SK-N-SH treated with all-trans-retinoic acid at 6 μM for 48 hours (cell line): Measurements from ENCODE around the gene ALG3.

ENCODE experiments used
- ARNTL ChIP-seq: fragments of 450-650 bp; formaldehyde crosslinking; IDR thresholded peaks from 2 replicates; pipeline ENCODE4 v1.5.0; 2020; ENCODE audit warnings: low read depth, mild to moderate bottlenecking, moderate library complexity, borderline replicate concordance
- GLIS3 ChIP-seq: fragments of 250-450 bp; sonication (Bioruptor Pico); IDR thresholded peaks from 2 replicates; pipeline ENCODE4 v1.5.0; 2020; ENCODE audit warnings: mild to moderate bottlenecking, moderate library complexity
- OSR1 ChIP-seq: fragments of 250-450 bp; sonication (Bioruptor Pico); IDR thresholded peaks from 2 replicates; pipeline ENCODE4 v1.8.0; 2022; ENCODE audit warnings: moderate library complexity, mild to moderate bottlenecking, inconsistent platforms
- PPARA ChIP-seq: fragments of 250-450 bp; sonication (Bioruptor Pico); IDR thresholded peaks from 2 replicates; pipeline ENCODE4 v1.5.0; 2020; ENCODE audit warnings: mild to moderate bottlenecking, borderline replicate concordance
- RARB ChIP-seq: fragments of 250-450 bp; sonication (Bioruptor Pico); IDR thresholded peaks from 2 replicates; pipeline ENCODE4 v1.8.0; 2021; ENCODE audit warnings: mild to moderate bottlenecking, moderate library complexity
- SNAI2 ChIP-seq: fragments of 250-450 bp; sonication (Bioruptor Pico); IDR thresholded peaks from 2 replicates; pipeline ENCODE4 v1.5.0; 2020; ENCODE audit warnings: mild to moderate bottlenecking, moderate library complexity
- TCF4 ChIP-seq: fragments of 250-450 bp; sonication (Bioruptor Pico); IDR thresholded peaks from 2 replicates; pipeline ENCODE4 v1.8.0; 2021; ENCODE audit warnings: mild to moderate bottlenecking, moderate library complexity, borderline replicate concordance
- ZC3H10 ChIP-seq: fragments of 250-450 bp; sonication (Bioruptor Pico); IDR thresholded peaks from 2 replicates; pipeline ENCODE4 v1.5.1; 2021; ENCODE audit warnings: mild to moderate bottlenecking, moderate library complexity
- ZFP3 ChIP-seq: fragments of 250-450 bp; sonication (Bioruptor Pico); IDR thresholded peaks from 2 replicates; pipeline ENCODE4 v1.5.0; 2020; ENCODE audit warnings: mild to moderate bottlenecking, moderate library complexity
- ZNF8 ChIP-seq: fragments of 450-650 bp; formaldehyde crosslinking; IDR thresholded peaks from 2 replicates; pipeline ENCODE4 v1.5.0; 2020; ENCODE audit warnings: mild to moderate bottlenecking, moderate library complexity
- TF ChIP-seq, protein P1 (sequence below): fragments of 250-450 bp; sonication (Bioruptor Pico); IDR thresholded peaks from 2 replicates; pipeline ENCODE4 v1.8.0; 2020; ENCODE audit warnings: mild to moderate bottlenecking, moderate library complexity, borderline replicate concordance
- TF ChIP-seq, protein P2 (sequence below): fragments of 250-450 bp; sonication (Bioruptor Pico); IDR thresholded peaks from 2 replicates; pipeline ENCODE4 v1.5.1; 2020; ENCODE audit warnings: low read depth, mild to moderate bottlenecking, moderate library complexity
- TF ChIP-seq, protein P3 (sequence below): fragments of 250-450 bp; sonication (Bioruptor Pico); IDR thresholded peaks from 2 replicates; pipeline ENCODE4 v1.5.1; 2021; ENCODE audit warnings: mild to moderate bottlenecking, moderate library complexity
- TF ChIP-seq, protein P4 (sequence below): fragments of 250-450 bp; sonication (Bioruptor Pico); IDR thresholded peaks from 2 replicates; pipeline ENCODE4 v1.8.0; 2021; ENCODE audit warnings: low read depth, mild to moderate bottlenecking, moderate library complexity, borderline replicate concordance

DNA sequence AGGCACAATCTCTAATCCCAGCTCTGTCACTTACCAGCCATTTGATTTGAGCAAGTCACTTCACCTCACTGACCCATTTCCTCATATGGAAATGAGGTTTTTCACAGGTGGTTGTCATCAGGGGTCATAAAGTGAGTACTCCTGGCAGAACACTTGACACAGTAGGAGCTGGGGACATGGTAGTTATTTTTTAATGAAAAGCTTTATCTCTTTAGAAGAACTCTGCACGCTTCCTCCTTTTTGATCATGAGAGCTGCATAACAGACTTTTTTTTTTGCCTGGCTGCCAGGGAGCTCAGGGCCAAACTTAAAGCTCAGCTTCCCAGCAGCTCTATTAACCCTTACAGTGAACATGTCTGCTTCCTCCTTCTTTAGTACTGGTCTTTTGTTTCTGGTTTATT is 11.0 kb downstream of the ALG3 start:
- no peak for TF ChIP-seq ZNF8 (CRISPR knock-in tag)
- TF ChIP-seq, protein P1, sequence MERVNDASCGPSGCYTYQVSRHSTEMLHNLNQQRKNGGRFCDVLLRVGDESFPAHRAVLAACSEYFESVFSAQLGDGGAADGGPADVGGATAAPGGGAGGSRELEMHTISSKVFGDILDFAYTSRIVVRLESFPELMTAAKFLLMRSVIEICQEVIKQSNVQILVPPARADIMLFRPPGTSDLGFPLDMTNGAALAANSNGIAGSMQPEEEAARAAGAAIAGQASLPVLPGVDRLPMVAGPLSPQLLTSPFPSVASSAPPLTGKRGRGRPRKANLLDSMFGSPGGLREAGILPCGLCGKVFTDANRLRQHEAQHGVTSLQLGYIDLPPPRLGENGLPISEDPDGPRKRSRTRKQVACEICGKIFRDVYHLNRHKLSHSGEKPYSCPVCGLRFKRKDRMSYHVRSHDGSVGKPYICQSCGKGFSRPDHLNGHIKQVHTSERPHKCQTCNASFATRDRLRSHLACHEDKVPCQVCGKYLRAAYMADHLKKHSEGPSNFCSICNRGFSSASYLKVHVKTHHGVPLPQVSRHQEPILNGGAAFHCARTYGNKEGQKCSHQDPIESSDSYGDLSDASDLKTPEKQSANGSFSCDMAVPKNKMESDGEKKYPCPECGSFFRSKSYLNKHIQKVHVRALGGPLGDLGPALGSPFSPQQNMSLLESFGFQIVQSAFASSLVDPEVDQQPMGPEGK (CRISPR knock-in tag), result no peak
- TF ChIP-seq RARB (CRISPR knock-in tag), result no peak
- no peak for TF ChIP-seq ZFP3 (CRISPR knock-in tag)
- TF ChIP-seq, protein P2, sequence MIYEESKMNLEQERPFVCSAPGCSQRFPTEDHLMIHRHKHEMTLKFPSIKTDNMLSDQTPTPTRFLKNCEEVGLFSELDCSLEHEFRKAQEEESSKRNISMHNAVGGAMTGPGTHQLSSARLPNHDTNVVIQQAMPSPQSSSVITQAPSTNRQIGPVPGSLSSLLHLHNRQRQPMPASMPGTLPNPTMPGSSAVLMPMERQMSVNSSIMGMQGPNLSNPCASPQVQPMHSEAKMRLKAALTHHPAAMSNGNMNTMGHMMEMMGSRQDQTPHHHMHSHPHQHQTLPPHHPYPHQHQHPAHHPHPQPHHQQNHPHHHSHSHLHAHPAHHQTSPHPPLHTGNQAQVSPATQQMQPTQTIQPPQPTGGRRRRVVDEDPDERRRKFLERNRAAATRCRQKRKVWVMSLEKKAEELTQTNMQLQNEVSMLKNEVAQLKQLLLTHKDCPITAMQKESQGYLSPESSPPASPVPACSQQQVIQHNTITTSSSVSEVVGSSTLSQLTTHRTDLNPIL (CRISPR knock-in tag), result no peak
- TF ChIP-seq, protein P3, sequence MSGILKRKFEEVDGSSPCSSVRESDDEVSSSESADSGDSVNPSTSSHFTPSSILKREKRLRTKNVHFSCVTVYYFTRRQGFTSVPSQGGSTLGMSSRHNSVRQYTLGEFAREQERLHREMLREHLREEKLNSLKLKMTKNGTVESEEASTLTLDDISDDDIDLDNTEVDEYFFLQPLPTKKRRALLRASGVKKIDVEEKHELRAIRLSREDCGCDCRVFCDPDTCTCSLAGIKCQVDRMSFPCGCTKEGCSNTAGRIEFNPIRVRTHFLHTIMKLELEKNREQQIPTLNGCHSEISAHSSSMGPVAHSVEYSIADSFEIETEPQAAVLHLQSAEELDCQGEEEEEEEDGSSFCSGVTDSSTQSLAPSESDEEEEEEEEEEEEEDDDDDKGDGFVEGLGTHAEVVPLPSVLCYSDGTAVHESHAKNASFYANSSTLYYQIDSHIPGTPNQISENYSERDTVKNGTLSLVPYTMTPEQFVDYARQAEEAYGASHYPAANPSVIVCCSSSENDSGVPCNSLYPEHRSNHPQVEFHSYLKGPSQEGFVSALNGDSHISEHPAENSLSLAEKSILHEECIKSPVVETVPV (CRISPR knock-in tag), result no peak
- TF ChIP-seq SNAI2 (CRISPR knock-in tag), result no peak
- TF ChIP-seq ARNTL, result no peak
- TF ChIP-seq TCF4, result no peak
- TF ChIP-seq OSR1 (CRISPR knock-in tag), result no peak
- TF ChIP-seq GLIS3 (CRISPR knock-in tag), result no peak
- TF ChIP-seq ZC3H10 (CRISPR knock-in tag), result no peak
- TF ChIP-seq PPARA (CRISPR knock-in tag), result no peak
- TF ChIP-seq, protein P4, sequence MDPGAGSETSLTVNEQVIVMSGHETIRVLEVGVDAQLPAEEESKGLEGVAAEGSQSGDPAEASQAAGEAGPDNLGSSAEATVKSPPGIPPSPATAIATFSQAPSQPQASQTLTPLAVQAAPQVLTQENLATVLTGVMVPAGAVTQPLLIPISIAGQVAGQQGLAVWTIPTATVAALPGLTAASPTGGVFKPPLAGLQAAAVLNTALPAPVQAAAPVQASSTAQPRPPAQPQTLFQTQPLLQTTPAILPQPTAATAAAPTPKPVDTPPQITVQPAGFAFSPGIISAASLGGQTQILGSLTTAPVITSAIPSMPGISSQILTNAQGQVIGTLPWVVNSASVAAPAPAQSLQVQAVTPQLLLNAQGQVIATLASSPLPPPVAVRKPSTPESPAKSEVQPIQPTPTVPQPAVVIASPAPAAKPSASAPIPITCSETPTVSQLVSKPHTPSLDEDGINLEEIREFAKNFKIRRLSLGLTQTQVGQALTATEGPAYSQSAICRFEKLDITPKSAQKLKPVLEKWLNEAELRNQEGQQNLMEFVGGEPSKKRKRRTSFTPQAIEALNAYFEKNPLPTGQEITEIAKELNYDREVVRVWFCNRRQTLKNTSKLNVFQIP (CRISPR knock-in tag), result no peak
